DOHH2 (cell line): ENCODE results near the gene SPATA6.

ENCODE experiments used
- H3F3A ChIP-seq: fragments of 200-600 bp; sonication (generic), shearing (Covaris generic); 2 replicates; pipeline ENCODE4 v1.6.0; 2016; ENCODE audit warnings: antibody characterized with exemption, mild to moderate bottlenecking; ENCODE audit not compliant: control insufficient read depth, insufficient read depth
- H3K27ac ChIP-seq: fragments of 200-600 bp; sonication (generic); 2 replicates; pipeline ENCODE4 v1.5.1; 2014; ENCODE audit warnings: low read depth, mild to moderate bottlenecking, low read length, moderate library complexity
- H3K27me3 ChIP-seq: fragments of 200-600 bp; sonication (generic); 2 replicates; pipeline ENCODE4 v1.6.1; 2014; ENCODE audit warnings: mild to moderate bottlenecking, low read length, mixed read lengths; ENCODE audit not compliant: control insufficient read depth
- H3K36me3 ChIP-seq: fragments of 200-600 bp; sonication (generic); 2 replicates; pipeline ENCODE4 v1.6.1; 2014; ENCODE audit warnings: mild to moderate bottlenecking, low read length, moderate library complexity, mixed read lengths; ENCODE audit not compliant: control insufficient read depth
- H3K4me1 ChIP-seq: fragments of 200-600 bp; sonication (generic); 2 replicates; pipeline ENCODE4 v1.6.1; 2014; ENCODE audit warnings: mild to moderate bottlenecking, low read length, mixed read lengths; ENCODE audit not compliant: control insufficient read depth
- H3K4me2 ChIP-seq: fragments of 200-600 bp; sonication (generic); 2 replicates; pipeline ENCODE4 v1.6.0; 2014; ENCODE audit warnings: mild to moderate bottlenecking, low read length, moderate library complexity
- H3K4me3 ChIP-seq: fragments of 200-600 bp; sonication (generic); 2 replicates; pipeline ENCODE4 v1.5.1; 2014; ENCODE audit warnings: mild to moderate bottlenecking, low read length, mixed read lengths
- H3K79me2 ChIP-seq: fragments of 200-600 bp; sonication (generic); 2 replicates; pipeline ENCODE4 v1.6.1; 2014; ENCODE audit warnings: mild to moderate bottlenecking, low read length, mixed read lengths; ENCODE audit not compliant: control insufficient read depth
- H3K9me2 ChIP-seq: fragments of 200-600 bp; sonication (generic); replicated peaks from 2 replicates; pipeline ENCODE4 v1.6.1; 2014; ENCODE audit warnings: mild to moderate bottlenecking, low read length, mixed read lengths; ENCODE audit not compliant: control insufficient read depth
- H3K9me3 ChIP-seq: fragments of 200-600 bp; sonication (generic); 2 replicates; pipeline ENCODE4 v1.6.1; 2014; ENCODE audit warnings: antibody characterized with exemption, low read length, mixed read lengths; ENCODE audit not compliant: control insufficient read depth, insufficient read depth
- H4K20me1 ChIP-seq: fragments of 200-600 bp; sonication (generic); 2 replicates; pipeline ENCODE4 v1.6.0; 2014; ENCODE audit warnings: low read depth, mild to moderate bottlenecking, antibody characterized with exemption, low read length, moderate library complexity; ENCODE audit not compliant: control insufficient read depth, insufficient read depth
- EZH2phosphoT487 ChIP-seq: fragments of 200-600 bp; sonication (generic); IDR thresholded peaks from 2 replicates; pipeline ENCODE4 v1.6.1; 2017; ENCODE audit warnings: borderline replicate concordance, mild to moderate bottlenecking, antibody characterized with exemption, low read length, moderate library complexity, mixed read lengths
- TF ChIP-seq, protein P1 (sequence below): fragments of 200-600 bp; sonication (generic); IDR thresholded peaks from one replicate; pipeline ENCODE4 v1.5.1; 2014; ENCODE audit warnings: antibody characterized with exemption, mild to moderate bottlenecking, low read depth, low read length; ENCODE audit not compliant: poor library complexity, severe bottlenecking

Gene SPATA6

DNA sequence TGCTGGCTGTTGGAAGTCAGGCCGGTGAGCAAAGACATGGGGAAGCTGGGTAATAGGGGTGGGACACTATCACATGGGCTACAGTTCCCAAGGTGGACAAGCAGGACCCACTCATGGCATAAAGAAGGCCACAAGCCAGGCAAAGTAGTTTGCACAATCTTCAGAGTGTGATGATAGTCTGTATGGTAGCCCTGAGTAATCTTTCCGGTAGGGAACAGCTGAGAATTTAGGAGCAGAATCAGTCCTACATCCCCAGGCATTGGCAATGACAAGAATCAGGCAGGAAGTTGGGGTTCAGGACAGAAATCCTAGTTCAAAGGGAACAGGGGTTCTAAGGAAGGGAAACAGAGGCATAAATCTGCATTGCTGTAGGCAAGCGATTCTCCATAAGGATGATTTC is 23.9 kb upstream of the SPATA6 start:
- Histone ChIP-seq H3K27me3 (no peaks in the 10 kb centered on the region), H3K4me2 (no peak overlapping the region), H4K20me1 (no peaks in the 10 kb centered on the region), H3K4me3 (no peak overlapping the region), H3K9me3 (no peaks in the 10 kb centered on the region), H3K27ac (no peak overlapping the region), H3K9me2 (no peaks in the 10 kb centered on the region), H3K4me1 (no peaks in the 10 kb centered on the region), H3K36me3 (no peaks in the 10 kb centered on the region), H3K79me2 (no peaks in the 10 kb centered on the region), H3F3A (no peaks in the 10 kb centered on the region)
- TF ChIP-seq, protein P1, sequence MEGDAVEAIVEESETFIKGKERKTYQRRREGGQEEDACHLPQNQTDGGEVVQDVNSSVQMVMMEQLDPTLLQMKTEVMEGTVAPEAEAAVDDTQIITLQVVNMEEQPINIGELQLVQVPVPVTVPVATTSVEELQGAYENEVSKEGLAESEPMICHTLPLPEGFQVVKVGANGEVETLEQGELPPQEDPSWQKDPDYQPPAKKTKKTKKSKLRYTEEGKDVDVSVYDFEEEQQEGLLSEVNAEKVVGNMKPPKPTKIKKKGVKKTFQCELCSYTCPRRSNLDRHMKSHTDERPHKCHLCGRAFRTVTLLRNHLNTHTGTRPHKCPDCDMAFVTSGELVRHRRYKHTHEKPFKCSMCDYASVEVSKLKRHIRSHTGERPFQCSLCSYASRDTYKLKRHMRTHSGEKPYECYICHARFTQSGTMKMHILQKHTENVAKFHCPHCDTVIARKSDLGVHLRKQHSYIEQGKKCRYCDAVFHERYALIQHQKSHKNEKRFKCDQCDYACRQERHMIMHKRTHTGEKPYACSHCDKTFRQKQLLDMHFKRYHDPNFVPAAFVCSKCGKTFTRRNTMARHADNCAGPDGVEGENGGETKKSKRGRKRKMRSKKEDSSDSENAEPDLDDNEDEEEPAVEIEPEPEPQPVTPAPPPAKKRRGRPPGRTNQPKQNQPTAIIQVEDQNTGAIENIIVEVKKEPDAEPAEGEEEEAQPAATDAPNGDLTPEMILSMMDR = no peak
- no peak for TF ChIP-seq EZH2phosphoT487

DNA sequence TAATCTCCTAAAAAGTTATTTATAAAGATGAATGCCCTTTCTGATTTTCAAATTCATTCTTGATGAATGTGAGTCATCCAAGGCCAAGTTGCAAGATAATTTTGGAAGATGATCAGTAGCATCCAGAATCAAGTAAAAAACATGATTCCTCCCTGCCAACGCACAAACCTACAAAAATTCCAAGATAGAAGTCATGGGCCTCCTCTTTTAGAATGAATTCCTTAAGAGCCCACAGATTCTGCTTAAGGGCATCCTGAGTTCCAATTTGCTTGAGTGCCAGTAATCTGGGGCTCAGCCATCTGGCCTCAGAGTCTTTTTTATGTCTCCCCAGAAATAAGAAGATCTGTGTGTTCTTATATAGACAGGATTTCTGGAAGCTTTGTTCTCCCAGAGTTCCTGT is 23.2 kb upstream of the SPATA6 start:
- H3K4me3 ChIP-seq = no peak overlapping the region
- no peaks in the 10 kb centered on the region for H3K9me2 ChIP-seq
- H4K20me1 ChIP-seq = no peaks in the 10 kb centered on the region
- no peaks in the 10 kb centered on the region for H3K27me3 ChIP-seq
- H3K36me3 ChIP-seq = no peaks in the 10 kb centered on the region
- TF ChIP-seq, protein P1 = no peak
- no peaks in the 10 kb centered on the region for H3K79me2 ChIP-seq
- no peaks in the 10 kb centered on the region for H3F3A ChIP-seq
- no peaks in the 10 kb centered on the region for H3K9me3 ChIP-seq
- H3K27ac ChIP-seq = no peak overlapping the region
- H3K4me1 ChIP-seq = no peaks in the 10 kb centered on the region
- no peak overlapping the region for H3K4me2 ChIP-seq

DNA sequence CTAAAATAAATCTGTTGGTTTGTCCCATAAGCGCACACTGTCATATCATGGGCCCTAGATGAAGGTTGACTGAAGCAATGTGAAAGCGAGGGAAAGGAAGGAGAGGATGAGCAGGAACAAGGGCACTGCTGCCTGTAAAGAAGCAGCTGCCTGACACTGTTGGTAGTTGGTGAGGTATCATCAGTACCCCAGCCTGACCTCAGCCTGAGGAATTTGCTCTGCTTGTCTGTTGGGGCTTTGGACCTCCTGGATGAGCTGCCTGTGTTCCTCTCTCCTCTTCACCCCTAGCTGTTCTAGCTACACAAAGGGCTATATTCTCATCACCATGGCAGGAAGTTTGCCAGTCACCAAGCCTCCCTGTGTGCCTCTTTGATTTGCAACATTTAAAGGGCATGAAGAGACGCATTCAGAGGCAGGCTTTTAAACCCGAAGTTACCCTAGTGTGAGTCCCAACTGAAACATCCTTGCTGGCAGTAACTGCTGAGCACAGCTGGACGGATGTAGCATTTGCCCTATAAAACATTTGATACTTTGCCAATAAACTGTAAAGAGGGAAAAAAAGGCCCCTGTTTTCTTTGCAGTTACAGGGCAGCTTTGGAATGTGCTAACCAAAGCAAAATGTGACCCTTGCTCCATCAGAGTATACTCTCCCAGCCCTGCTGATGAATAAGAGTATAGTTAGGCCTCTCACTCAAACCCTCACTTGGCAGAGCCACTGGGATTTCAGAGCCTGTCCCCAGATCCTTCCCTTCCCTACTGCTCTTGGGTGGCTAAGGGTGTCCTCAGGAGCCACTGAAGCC is 22.2 kb upstream of the SPATA6 start:
- TF ChIP-seq EZH2phosphoT487 = no peak
- TF ChIP-seq, protein P1 = no peak
- no peak overlapping the region for H3K4me3 ChIP-seq

DNA sequence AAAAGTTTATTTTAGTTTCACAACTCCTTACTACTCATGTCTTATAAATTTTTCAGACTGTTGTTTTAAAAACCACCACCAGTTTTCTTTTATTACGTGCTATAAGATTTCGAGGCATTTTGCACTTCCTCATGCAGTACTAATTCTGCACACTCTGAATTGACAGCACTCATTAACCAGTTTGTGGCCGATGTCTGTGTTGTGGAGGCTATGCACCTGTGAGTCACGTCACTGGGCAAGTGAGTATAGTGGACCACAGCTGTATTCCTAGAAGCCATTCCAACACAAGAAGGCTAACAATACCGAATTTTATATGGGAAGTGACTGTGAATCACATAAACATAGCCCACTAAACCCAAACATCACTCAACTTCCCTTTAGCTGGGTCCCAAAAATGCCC is 21.0 kb upstream of the SPATA6 start:
- Histone ChIP-seq H3K4me1 (no peaks in the 10 kb centered on the region), H4K20me1 (no peaks in the 10 kb centered on the region), H3K4me3 (no peak overlapping the region), H3K79me2 (no peaks in the 10 kb centered on the region), H3K4me2 (no peak overlapping the region), H3K27ac (no peak overlapping the region), H3K27me3 (no peaks in the 10 kb centered on the region), H3K9me2 (no peaks in the 10 kb centered on the region), H3K9me3 (no peaks in the 10 kb centered on the region), H3F3A (no peaks in the 10 kb centered on the region), H3K36me3 (no peaks in the 10 kb centered on the region)
- TF ChIP-seq, protein P1 = no peak
- no peak for TF ChIP-seq EZH2phosphoT487

More for the DNA sequence above, 22.2 kb upstream of the SPATA6 start:
- Histone ChIP-seq H3K79me2 (no peaks in the 10 kb centered on the region), H3K4me2 (no peak overlapping the region), H3K9me2 (no peaks in the 10 kb centered on the region), H3K27ac (no peak overlapping the region), H3K36me3 (no peaks in the 10 kb centered on the region), H4K20me1 (no peaks in the 10 kb centered on the region), H3K27me3 (no peaks in the 10 kb centered on the region), H3K9me3 (no peaks in the 10 kb centered on the region), H3F3A (no peaks in the 10 kb centered on the region), H3K4me1 (no peaks in the 10 kb centered on the region)
